NCI-H82 treated with DMSO at 0.1 percent for 48 hours (cell line): Measurements from ENCODE around the gene MZT2B.
"Not testable (repeated sequence)": the region's sequence is repeated elsewhere in the genome, so short reads cannot be mapped to it uniquely, and the experiment has no call there.

Experiments
- DNase-seq: peaks from one replicate; lab custom pipeline; 2025; ENCODE audit not compliant: unreplicated experiment; lab: John Stamatoyannopoulos, UW

The MZT2B gene

GRCh38 chr2:130202518-130202917 is 20.5 kb downstream of the MZT2B start:
- DNase-seq = not testable (repeated sequence)

- DNase-seq = not testable (repeated sequence)
These were observed 21.1 kb downstream of the MZT2B start for GRCh38 chr2:130203150-130203549.

- not testable (repeated sequence) for DNase-seq
These were observed 25.0 kb downstream of the MZT2B start for GRCh38 chr2:130207051-130207450.

GRCh38 chr2:130219147-130219546 is 37.1 kb downstream of the MZT2B start:
- not testable (repeated sequence) for DNase-seq

- not testable (repeated sequence) for DNase-seq
These were observed 38.4 kb downstream of the MZT2B start for GRCh38 chr2:130220505-130220904.

- not testable (repeated sequence) for DNase-seq
These were observed 40.5 kb downstream of the MZT2B start for GRCh38 chr2:130222523-130222922.

- DNase-seq = not testable (repeated sequence)
These were observed 45.9 kb downstream of the MZT2B start for GRCh38 chr2:130228005-130228404.

- DNase-seq = not testable (repeated sequence)
These were observed 46.6 kb downstream of the MZT2B start for GRCh38 chr2:130228467-130229160.

- DNase-seq = not testable (repeated sequence)
These were observed 47.1 kb downstream of the MZT2B start for GRCh38 chr2:130229161-130229510.

GRCh38 chr2:130230376-130230775 is 48.3 kb downstream of the MZT2B start:
- DNase-seq = not testable (repeated sequence)

- DNase-seq = not testable (repeated sequence)
These were observed 48.8 kb downstream of the MZT2B start for GRCh38 chr2:130230907-130231306.

- DNase-seq = no peak
These were observed 49.6 kb downstream of the MZT2B start for GRCh38 chr2:130231656-130232055.

- not testable (repeated sequence) for DNase-seq
These were observed 51.0 kb downstream of the MZT2B start for GRCh38 chr2:130233066-130233465.

GRCh38 chr2:130239581-130239980 is 57.5 kb downstream of the MZT2B start:
- DNase-seq = not testable (repeated sequence)
